NAMALWA (cell line): ENCODE measurements around the gene RFX1.
"Not testable (repeated sequence)": the region's sequence is repeated elsewhere in the genome, so short reads cannot be mapped to it uniquely, and the experiment has no call there.

Experiments
- DNase-seq: peaks from one replicate; pipeline ENCODE4 v3.0.0-alpha.2; 2015; ENCODE audit warnings: low spot score

The RFX1 gene

DNA sequence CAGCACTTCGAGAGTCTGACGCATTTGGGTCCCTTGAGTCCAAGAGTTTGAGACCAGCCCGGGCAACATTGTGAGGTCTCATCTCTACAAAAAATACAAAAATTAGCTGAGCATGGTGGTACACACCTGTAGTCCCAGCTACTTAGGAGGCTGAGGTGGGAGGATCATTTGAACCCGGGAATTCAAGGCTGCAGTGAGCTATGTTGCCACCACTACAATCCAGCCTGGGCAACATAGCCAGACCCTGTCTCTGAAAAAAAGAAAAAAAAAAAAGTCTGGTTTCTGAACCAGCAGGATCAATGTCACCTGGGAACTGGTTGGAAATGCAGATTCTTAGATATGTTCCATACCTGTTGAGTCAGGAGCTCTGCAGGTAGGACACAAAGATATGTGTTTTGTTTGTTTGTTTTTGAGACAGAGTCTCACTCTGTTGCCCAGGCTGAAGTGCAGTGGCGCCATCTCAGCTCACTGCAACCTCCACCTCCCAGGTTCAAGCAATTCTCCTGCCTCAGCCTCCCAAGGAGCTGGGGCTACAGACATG, 20.6 kb upstream of the RFX1 start:
- not testable (repeated sequence) for DNase-seq

DNA sequence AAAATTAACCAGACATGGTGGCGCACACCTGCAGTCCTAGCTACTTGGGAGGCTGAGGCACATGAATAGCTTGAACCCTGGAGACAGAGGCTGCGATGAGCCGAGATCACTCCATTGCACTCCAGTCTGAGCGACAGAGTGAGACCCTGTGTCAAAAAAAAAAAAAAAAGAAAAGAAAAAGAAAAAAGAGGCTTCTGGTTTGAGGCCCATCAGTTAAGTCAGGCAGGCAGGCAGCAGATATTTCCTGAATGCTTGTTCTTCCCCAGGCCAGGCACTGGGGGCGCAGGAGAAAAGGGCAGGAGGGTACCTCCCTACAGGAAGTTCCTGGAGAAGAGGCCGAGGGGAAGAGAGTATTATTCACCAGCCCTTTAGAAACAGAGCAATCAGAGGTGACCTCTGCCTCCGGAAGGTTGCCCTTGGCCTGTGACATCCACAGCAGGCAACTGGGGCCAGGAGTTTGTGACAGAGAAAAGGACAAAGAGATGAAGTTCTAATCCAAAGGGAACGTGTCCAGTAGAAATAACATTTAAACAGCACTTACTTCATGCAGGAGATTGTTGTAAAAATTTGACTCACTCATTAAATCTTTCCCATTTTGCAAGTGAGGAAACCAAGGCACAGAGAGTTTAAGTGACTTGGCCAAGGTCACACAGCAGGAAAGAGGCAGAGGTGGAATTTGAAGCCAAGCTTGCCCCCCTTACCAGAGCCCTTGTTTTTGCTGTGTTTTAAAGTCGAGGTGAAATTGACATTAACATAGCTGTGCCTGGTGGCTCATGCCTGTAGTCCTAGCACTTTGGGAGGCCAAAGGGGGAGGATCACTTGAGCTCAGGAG, 17.5 kb upstream of the RFX1 start:
- no peak for DNase-seq

DNA sequence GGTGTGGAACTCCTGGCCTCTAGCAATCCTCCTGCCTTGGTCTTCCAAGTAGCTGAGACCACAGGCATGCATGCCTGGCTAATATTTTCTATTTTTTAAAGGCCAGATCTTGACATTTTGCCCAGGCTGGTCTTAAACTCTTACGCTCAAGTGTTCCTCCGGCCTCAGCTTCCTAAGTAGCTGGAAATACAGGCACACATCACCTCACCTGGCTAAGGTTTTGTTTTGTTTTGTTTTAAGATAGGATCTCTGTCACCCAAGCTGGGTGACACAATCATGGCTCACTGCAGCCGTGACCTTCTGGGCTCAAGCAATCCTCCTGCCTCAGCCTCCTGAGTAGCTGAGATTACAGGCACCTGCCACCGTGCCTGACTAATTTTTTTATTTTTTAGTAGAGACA, 16.3 kb upstream of the RFX1 start:
- no peak for DNase-seq

DNA sequence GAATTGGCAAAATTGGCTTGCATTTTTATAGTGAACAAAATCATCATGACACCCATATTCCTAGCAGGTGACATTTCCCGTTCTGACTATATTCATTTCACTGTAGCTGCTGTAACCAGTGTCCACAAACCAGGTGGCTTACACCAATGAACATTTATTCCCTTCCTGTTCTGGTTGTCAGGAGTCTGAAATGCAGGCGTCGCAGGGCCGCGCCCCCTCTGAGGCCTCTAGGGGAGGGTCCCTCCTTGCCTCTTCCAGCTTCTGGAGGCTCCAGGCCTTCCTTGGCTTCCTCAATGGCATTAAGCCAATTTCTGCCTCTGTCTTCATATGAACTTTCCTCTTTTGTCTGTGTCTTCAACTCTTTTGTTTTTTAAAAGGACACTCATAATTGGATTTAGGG, 15.4 kb upstream of the RFX1 start:
- peak; percentile 44 for DNase-seq

DNA sequence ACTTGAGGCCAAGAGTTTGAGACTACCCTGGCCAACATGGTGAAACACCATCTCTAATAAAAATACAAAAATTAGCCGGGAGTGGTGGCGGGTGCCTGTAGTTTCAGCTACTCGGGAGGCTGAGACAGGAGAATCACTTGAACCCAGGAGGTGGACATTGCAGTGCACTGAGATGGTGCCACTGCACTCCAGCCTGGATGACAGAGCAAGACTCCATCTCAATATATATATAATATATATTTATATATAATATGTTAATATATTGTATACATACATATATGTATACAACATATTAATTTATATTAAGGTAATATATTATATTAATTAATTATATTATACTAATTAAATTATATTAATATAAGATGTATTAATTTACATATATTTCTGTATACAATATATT, 13.6 kb upstream of the RFX1 start:
- DNase-seq, result not testable (repeated sequence)

DNA sequence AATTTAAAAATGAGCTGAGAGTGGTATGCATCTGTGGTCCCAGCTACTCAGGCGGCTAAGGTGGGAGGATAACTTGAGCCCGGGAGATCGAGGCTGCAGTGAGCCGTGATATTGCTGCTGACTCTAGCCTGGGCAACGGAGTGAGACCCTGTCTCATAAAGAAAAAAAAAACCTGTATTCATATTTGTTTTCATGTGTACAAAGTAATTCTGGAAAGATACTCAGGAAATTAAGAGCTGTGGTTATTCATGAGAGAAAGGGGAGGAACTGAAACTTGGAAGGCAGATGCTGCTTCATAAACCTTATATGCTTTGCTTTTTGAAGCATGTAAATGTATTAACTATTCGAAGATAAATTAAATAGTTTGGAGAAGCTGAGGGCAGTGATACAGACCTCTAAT, 13.0 kb upstream of the RFX1 start:
- peak; percentile 88 for DNase-seq

DNA sequence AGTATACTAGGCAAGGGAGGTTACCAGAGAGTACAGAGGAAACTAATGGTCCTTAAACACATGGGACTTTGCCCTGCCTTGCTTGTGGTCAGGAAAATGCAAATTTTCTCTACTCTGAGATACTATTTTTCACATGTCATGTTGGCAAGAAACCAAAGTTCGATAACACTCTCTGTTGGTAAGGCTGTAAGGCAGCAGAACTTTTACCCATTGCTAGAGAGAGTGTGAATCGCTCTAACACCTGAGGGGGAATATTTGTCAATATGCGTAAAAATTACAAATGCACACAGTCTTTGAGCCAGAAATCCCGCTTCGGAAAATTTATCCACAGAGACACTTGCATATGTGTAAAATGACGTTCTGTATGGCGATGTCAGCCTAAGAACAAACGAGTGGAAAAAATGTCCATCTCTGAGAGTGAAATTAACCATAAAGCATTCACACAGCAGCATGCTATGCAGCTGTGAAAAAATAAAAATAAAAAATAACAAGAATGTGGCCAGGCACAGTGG, 9.5 kb upstream of the RFX1 start:
- DNase-seq, result peak; percentile 92

DNA sequence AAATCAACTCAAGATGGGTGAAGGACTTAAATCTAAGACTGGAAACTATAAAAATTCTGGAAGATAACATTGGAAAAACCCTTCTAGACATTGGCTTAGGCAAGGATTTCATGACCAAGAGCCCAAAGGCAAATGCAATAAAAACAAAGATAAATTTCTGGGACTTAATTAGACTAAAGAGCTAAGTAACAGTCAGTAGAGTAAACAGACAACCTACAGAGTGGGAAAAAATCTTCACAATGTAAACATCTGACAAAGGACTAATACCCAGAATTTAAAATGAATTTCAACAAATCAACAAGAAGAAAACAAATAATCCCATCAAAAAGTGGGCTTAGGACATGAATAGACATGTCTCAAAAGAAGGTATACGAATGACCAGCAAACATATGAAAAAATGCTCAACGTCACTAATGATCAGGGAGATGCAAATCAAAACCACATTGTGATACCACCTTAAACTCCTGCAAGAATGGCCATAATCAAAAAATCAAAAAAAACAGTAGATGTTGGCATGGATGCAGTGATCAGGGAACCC, 6.3 kb upstream of the RFX1 start:
- DNase-seq, result no peak

DNA sequence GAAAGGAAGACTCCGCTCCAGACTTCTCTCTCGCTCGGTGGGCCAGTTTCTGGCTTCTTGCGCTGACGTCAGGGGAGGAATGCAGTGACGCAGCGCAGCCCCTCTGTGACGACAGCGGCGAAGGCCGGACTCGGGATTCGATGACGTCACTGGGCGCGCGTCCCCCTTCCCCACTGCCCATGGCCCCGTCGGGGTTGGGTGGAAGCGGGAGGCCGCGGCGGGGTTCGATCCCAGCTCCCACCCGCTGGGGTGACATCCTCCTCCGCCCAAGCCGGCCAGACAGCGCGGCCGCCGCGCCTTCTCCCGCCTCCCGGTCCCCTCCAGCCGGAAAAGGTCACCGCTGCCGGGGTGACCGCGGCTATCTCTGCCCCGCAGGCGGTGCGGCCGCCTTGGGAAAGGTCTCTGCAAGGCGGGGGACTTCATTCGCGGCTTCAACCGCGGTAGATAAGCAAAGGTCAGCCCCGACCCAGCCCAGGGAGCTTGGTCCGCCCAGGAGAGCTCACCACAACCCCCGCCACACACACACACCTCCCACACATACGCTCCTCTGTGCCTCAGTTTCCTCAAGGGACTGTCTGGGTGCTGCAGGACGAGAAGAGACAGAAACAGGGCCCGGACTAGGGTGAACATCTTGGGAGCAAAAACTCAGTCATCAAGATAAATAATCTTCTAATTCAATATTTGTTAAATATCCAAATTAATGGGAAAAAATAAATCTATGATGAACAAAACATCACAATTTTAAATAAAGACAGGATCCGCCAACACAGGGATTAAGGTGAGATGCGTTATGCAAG, 844 bp upstream of the RFX1 start:
- DNase-seq, result no peak

DNA sequence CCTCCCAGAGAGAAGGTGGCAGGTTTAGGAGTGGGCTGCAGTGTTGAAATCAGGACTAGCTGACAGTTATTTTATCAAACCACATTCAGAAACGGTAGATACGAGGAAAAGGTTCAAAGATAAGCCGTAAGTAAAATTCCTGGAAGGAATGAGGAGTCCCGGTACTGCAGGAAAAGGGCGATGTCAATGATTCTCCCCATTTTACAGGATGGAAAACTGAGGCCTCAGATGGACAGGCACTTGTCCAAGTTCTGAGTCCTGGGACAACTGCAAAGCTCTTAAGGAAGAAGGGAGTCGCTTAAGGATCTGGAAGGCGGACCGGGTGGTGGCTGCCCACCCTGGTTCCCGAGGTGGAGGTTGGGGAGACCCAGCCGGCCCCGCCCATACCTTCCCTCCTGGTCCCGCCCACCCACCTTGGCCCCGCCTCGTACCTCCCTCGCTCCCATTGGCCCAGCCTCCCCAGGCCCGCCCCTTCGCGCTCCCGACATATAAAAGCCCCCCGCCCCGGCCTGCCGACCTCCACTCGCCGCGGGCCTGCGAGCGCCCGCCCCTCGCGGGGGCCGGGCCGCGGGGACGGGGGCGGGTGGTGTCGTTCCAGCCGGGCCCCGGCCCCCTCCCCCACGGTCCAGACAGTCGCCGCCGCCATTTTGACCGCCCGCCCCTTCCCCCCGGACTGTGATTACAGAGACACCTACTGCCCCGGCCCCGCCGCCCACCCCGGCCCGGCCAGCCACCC, 603 bp downstream of the RFX1 start:
- peak; percentile 91 for DNase-seq

DNA sequence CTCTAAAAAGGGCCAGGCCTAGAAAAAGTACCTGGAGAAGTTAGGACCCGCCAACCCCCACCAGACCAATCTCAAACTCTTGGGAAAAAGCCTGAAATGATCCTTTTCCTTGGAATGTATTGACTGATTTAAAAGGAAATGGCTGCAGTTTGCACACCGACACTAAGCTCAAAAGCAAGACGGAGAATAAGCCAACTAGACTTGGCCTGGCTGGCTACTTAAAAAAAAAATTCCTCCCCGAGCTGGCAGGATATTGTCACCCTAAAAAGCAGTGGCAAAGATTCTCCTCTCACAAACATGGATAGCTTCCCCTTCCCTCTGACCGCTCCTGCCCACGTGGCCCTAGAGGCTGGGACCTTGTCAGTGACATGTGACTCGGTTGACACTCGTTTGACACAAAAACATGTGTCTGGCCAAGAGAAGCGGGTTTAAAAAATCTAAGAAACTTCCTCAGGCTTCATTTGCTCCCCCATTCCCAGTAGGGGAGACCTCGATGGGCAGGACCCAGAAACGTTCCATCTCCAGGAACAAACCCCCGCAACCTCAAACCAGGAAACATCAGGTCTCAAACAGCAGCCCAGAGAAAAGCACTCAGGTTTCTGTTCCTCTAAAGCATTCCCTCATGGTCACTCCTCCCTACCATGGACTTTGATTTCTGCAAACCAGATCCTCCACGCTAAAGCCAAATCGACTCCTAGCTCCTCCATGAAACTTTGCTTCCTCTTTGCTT, 1.3 kb downstream of the RFX1 start:
- peak; percentile 57 for DNase-seq

DNA sequence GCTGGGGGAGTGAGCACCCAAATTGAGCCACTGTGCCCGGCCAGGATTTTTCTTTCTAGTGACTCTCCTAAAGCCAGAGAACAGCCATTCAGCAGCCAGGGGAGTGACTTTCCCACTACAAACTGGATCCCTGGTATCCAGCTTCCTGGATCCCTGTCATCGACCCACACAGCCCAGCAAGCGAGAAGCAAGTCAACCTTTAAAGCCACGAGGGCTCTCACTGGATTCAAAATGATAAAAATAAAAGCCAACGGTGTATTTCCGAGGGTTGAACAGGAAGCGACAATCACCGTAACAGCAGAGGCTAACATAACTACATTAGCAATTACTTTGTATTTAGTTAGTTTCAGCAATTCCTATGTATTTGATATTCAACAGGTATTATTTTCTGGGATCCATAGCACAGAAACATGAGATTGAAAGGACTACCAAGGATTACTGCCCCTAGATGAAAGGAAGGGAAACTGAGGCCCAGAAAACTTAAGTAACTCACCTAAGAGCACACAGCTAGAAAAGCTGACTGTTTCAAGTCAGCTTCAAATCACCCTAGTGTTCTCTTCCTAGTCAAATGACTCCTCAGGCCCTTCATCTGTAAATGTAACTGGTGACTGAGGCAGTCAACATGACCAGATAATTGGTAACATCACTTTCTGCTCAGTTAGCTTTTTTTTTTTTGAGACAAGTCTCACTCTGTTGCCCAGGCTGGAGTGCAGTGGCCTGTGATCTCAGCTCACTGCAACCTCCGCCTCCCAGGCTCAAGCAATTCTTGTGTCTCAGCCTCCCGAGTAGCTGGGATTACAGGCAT, 2.7 kb downstream of the RFX1 start:
- DNase-seq, result peak; percentile 61

DNA sequence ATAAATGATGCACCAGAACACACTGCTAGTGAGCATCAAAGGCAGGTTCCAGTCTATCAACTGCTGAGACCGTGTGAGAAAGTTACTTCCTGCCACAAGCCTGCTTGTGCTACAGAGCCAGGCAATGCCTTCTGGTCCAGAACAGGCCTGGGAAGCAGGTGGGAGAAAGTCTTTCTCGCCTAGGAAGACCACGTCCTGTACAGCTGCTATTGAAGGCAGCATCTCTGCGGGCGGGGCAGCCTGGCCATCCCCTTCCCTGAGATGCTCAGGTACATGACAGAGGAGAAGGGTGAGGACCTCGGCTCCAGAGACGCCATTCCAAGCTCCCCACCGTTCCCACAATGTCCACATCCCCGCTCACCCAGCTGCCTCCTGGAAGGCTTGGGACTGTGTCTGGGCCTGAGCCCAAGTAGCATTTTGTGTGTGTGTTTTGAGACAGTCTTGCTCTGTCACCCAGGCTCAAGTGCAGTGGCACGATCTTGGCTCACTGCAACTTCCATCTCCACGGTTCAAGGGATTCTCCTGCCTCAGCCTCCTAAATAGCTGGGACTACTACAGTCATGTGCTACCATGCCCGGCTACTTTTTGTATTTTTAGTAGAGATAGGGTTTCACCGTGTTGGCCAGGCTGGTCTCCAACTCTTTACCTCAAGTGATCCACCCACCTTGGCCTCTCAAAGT, 3.4 kb downstream of the RFX1 start:
- DNase-seq, result peak; percentile 53

DNA sequence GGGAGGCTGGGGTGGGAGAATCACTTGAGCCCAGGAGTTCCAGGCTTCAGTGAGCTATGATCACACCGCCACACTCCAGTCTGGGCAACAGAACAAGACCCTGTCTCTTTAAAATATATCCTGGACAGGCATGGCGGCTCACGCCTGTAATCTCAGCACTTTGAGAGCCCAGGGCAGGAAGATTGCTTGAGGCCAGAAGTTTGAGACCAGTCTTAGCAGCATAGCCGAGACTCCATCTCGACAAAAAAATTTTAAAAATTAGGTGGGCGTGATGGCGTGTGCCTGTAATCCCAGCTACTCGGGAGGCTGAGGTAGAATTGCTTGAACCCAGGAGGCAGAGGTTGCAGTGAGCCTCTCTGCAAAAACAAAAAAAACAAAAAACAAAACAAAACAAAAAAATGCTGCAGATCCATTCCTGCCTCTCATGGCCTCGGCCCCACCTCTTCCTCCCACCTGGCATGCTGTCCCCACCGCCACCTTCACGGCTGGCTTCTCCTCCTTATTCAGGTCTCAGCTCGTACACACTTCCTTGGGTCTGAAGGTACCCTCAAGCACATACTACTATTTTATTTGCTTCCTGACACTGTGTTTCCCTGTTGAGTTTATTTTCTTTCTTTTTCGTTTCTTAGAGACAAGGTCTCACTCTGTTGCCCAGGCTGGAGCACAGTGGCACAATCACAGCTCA, 5.3 kb downstream of the RFX1 start:
- no peak for DNase-seq

DNA sequence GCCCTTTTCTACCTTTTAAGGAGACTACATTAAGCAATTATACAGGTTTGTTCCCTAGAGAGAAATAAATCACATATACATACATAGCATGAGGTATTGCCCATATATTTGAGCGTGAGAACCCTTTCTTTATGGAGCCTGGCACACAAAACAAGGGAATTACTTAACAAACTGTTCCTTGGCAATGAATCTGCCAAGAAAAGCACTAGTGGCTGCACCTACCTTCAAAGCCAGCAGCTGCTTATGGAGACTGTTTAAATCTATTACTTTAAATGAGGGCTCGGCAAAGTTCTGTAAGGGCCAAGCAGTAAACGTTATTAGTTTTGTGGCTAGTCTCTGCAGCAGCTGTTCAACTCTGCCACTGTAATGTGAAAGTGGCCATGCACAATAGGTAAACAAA, 7.0 kb downstream of the RFX1 start:
- no peak for DNase-seq

DNA sequence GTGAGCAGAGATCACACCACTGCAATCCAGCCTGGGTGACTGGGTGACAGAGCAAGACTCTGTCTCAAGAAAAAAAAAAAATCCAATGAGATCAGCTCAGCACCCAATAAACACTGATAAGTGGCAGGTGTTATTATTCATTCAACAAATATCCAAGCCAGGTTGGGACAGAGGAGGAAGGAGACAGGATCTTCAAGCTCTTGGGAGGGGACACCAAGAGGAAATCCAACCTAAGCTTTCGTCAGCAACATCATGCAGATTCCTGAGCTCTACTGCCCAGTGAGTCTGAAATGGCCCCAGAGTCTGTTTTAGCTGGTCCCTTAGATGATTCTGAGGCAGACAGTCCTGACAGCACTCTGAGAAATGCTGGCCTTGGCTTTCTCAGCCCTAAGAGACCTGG, 7.7 kb downstream of the RFX1 start:
- DNase-seq, result no peak

DNA sequence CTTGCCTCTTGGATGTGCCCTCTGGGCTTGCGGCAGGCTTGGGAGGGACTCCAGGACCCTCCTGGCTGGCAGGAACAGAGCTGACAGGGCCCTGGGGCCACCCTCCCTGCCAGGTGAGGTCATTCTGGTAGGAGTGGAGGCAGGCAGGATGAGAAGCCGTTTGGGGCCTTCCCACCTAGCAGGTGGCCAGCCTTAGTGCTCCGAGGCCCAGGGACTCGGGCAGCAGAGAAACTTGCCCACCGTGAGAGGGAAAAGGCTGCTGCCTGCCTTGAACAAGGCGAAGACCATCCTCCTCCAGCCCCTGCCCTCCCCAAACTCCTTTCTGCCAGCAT, 8.5 kb downstream of the RFX1 start:
- DNase-seq, result no peak

DNA sequence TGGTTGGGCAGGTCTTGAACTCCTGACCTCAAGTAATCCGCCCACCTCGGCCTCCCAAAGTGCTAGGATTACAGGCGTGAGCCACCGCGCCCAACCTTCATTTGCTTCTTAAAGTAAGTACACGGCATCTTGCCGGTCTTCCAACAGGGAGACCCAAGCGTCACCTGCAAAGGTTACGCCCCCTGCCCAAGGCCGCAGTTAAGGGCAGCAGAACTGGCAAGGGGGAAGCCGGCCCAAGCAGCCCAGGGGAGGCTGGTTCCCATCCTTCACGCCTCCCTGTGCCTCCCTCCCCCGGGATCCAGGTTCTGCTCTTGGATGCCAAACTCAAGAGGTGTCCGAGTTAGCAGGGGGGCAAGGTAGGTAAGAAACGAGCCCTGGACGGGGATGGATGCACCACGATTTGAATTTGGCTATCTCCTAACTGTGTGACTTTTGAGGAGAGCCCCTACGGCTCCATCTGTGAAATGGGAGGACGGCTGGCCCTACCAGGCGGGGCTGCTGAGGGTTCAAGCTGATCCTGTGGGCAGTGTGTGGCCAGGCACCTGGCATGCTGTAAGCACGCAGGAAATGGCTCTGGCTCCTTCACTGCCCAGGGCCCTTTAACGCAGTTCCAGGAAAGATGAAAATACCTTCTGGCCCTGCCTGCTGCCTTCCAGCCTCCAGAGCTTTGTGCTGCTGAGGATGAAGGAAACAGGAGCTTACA, 9.0 kb downstream of the RFX1 start:
- DNase-seq, result no peak
